Activated CD4-positive, alpha-beta T cell treated with anti-CD3 and anti-CD28 coated beads, Interleukin-2, amount 50 U/mL, for 24 hours (primary cell): ENCODE results near the gene MEIOC.

Experiments
- DNase-seq, 2 donors: peaks; one replicate each; pipeline ENCODE4 v3.0.0-alpha.2; 2020; ENCODE audit warnings: low read depth in 1 of 2, low spot score in 1 of 2

MEIOC gene

DNA sequence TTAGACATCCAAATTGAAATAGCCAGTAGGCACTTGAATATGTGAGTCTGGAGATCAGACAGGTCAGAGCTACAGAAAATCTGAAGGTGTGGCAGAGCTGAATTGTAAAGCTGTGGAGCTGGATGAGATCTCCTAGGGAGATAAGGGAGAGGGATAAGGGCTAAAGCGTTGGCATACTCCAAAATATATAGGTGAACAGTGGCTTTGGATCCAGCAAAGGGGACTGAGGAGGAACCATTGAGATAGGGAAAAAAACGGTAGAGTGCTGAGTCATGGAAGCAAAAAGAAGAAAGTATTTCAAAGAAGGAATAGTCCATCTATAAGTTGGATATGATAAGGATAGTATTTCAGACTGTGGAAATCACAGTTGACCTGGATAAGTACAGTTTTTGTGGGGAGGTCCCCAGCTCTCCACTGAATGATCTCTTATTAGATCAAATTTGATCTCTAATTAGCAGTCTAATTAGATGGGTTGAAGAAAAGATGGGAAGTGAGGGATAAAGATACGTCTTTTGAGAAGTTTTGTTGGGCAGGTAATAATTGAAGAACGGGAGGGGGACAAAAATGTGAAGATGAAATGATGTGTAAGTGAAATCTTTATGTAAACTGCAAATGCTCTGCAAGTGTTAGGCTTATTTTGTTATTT, 51.6 kb downstream of the MEIOC start:
- no peak for DNase-seq

- peak; percentile 65 to 85 for DNase-seq
These were observed 52.4 kb downstream of the MEIOC start, which contains the start of gene DBF4B for GRCh38 chr17:44708401-44709263. DBF4B (plus strand) TSS chr17:44708665; CDS start chr17:44708821, 156 bp downstream.

DNA sequence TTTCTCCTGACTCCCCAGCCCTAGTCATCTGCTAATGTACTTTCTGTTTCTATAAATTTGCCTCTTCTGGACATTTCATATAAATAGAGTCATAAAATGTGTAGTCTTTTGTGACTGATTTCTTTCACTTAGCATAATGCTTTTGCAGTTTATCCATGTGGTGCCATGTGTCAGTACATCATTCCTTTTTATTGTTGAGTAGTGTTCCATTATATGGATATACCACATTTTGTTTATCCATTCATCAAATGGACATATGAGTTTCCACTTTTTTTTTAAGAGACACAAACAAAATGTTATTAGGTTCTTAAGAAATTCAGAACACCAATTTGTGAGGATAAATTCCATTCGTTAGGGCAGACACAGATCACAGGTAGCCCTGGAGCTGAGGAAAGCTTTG, 63.2 kb downstream of the MEIOC start:
- DNase-seq: no peak

GRCh38 chr17:44722254-44722653, 66.0 kb downstream of the MEIOC start:
- no peak for DNase-seq
